HFFc6 (cell line): Measurements from ENCODE around the gene SEC14L1. TPM values are rescaled to one million over a fixed set of nuclear protein-coding genes. Genes with fewer than 3 reads are reported as not detected.

Source experiments
- DNase-seq: peaks from one replicate; pipeline ENCODE4 v3.0.0-alpha.2; 2018
- H3K27ac Mint-ChIP-seq: 2 replicates; pipeline ENCODE4 v1.8.0; 2020; ENCODE audit warnings: mild to moderate bottlenecking, mixed read lengths
- H3K27me3 Mint-ChIP-seq: 2 replicates; pipeline ENCODE4 v1.8.0; 2021; ENCODE audit warnings: mild to moderate bottlenecking, moderate library complexity, mixed read lengths; ENCODE audit not compliant: insufficient read depth
- H3K36me3 Mint-ChIP-seq: 2 replicates; pipeline ENCODE4 v1.8.0; 2021; ENCODE audit warnings: low read depth, mixed read lengths
- H3K4me1 Mint-ChIP-seq: 2 replicates; pipeline ENCODE4 v1.8.0; 2020; ENCODE audit warnings: low read depth, mixed read lengths
- H3K4me3 Mint-ChIP-seq: 2 replicates; pipeline ENCODE4 v1.8.0; 2020; ENCODE audit warnings: mild to moderate bottlenecking, moderate library complexity, mixed read lengths
- H3K9me3 Mint-ChIP-seq: 2 replicates; pipeline ENCODE4 v1.8.0; 2020; ENCODE audit warnings: mild to moderate bottlenecking, mixed read lengths
- CTCF ChIP-seq: fragments of 200-600 bp; sonication (generic); IDR thresholded peaks from 2 replicates; pipeline ENCODE4 v1.5.0; 2021; ENCODE audit warnings: antibody characterized with exemption, mild to moderate bottlenecking
- total RNA-seq, 6 experiments: library from RNA; stranded (reverse); fragmentation: NEBNext Ultra II Directional; extraction: Animal tissue kit (Norgen Biotek cat#: 25700); gene quantifications; 2 replicates in 1 of 6; 3 replicates in 5 of 6; pipeline ENCODE4 v1.2.3, GENCODE V29; 2021

Gene SEC14L1
- total RNA-seq, 6 experiments from 2014 or later = 63.0 to 91.4 (median 75.0) TPM

DNA sequence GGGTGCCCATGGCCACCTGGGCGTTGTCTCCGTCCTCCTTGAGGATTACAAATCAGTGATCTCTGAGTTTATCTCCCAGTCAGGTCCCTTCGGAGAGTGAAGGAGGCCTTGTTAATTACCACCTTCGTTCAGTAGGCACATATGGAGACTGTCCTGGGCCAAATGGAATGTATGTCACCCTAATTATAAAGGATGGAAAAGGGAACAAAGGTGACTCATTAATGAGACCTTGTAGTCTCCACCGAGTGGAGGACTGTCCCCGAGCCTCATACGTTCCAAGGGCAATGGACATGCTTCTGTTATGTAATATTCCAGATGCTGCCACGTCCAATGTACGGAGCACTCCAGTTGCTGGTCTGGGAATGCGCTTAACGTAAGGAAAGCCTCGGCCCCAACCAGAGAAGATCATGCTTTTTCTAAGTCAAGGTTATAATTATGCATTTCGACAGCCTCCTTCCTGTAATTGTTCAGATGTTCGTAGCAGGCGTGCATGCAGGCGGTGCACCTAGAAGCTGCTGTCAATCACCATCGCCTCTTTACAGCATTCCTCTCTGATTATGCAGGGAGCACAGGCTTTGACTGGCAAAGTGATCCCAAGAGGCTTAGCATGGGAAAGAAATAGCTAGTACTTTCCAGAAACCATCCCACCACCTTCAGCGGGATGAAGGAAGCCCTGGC lies 22.4 kb upstream of the SEC14L1 start:
- Mint-ChIP-seq H3K27ac (no peak overlapping the region), H3K27me3 (peaks cover 2% of the 10 kb centered on the region; the same call in 1 of the 2 replicates), H3K4me3 (no peak overlapping the region), H3K4me1 (peaks cover 25% of the 10 kb centered on the region), H3K9me3 (no peaks in the 10 kb centered on the region), H3K36me3 (no peaks in the 10 kb centered on the region)
- DNase-seq = no peak
- no peak for TF ChIP-seq CTCF

- no peak for TF ChIP-seq CTCF
- Mint-ChIP-seq H3K27ac (no peak overlapping the region), H3K4me3 (no peak overlapping the region), H3K4me1 (peaks cover 38% of the 10 kb centered on the region), H3K36me3 (no peaks in the 10 kb centered on the region), H3K9me3 (no peaks in the 10 kb centered on the region), H3K27me3 (peaks cover 2% of the 10 kb centered on the region; the same call in 1 of the 2 replicates)
- no peak for DNase-seq
Observed at GRCh38 chr17:77119668-77120301, 21.0 kb upstream of the SEC14L1 start.

- Mint-ChIP-seq H3K4me3 (no peak overlapping the region), H3K36me3 (no peaks in the 10 kb centered on the region), H3K4me1 (peaks cover 49% of the 10 kb centered on the region), H3K27ac (peak overlapping the region; percentile 93), H3K27me3 (peaks cover 2% of the 10 kb centered on the region; the same call in 1 of the 2 replicates), H3K9me3 (no peaks in the 10 kb centered on the region)
- no peak for DNase-seq
- TF ChIP-seq CTCF = no peak
Observed at GRCh38 chr17:77120868-77121267, 19.9 kb upstream of the SEC14L1 start.

DNA sequence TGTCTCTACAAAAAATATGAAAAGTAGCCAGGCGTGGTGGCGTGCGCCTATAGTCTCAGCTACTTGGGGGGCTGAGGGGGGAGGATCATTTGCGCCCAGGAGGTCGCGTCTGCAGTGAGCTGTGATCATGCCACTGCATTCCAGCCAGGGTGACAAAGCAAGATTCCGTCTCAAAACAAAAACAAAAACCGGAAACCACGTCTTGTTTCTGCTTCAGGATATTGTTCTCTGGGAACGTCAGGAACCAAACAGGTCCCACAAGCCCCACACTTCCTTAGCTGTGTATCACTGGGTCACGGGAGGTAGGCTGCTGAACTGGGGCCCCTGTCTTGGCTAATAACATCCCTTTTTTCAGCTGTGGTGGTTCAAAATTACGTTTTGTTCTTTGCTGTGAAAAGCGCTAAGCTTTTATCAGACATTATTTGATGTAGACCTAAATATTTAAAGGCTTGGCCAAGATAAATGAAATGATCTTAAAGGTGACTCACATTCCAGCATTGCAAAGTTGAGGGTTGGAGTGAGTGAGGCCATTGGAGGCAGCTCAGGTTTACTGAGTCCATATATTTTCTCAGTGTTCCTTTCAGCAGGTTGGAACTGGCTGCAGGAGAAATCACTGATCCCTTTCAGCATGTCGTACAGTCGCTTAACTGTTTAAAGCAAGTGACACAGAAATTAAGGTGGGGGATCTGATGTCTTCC lies 16.4 kb upstream of the SEC14L1 start:
- no peak for TF ChIP-seq CTCF
- H3K27me3 Mint-ChIP-seq = peaks cover 2% of the 10 kb centered on the region; the same call in 1 of the 2 replicates
- peak overlapping the region; percentile 66 for H3K4me3 Mint-ChIP-seq
- H3K36me3 Mint-ChIP-seq = no peaks in the 10 kb centered on the region
- no peaks in the 10 kb centered on the region for H3K9me3 Mint-ChIP-seq
- peaks cover 69% of the 10 kb centered on the region for H3K4me1 Mint-ChIP-seq
- DNase-seq = peak; percentile 54
- peak overlapping the region; percentile 93 for H3K27ac Mint-ChIP-seq

- Mint-ChIP-seq H3K4me3 (peak overlapping the region; percentile 58), H3K4me1 (peaks cover 76% of the 10 kb centered on the region), H3K27me3 (peaks cover 2% of the 10 kb centered on the region; the same call in 1 of the 2 replicates), H3K27ac (peak overlapping the region; percentile 91), H3K9me3 (no peaks in the 10 kb centered on the region), H3K36me3 (no peaks in the 10 kb centered on the region)
- no peak for TF ChIP-seq CTCF
- peak; percentile 92 for DNase-seq
Observed at GRCh38 chr17:77125432-77125901, 15.3 kb upstream of the SEC14L1 start.
